Keratinocyte (primary cell): Measurements from ENCODE around the gene SYNCRIP.

Experiments
- EZH2 ChIP-seq: IDR thresholded peaks from one replicate; pipeline ENCODE4 v1.6.1; 2012; ENCODE audit warnings: inconsistent platforms, mild to moderate bottlenecking, low read length, moderate library complexity
- TF ChIP-seq, protein P1 (sequence below), 3 experiments: IDR thresholded peaks in 1 of 3; conservative IDR thresholded peaks in 1 of 3; optimal IDR thresholded peaks in 1 of 3; 2 replicates in 2 of 3; 3 replicates in 1 of 3; pipeline versions ENCODE3 to v1.5.1; 2011; ENCODE audit warnings: low read length in 3 of 3, mild to moderate bottlenecking in 3 of 3, moderate library complexity in 2 of 3, control low read depth in 1 of 3, inconsistent platforms in 1 of 3; ENCODE audit not compliant: insufficient read depth in 2 of 3; ENCODE audit errors: extremely low read depth in 1 of 3

GRCh38 chr6:85580118-85580877 is 62.4 kb downstream of the SYNCRIP start:
- TF ChIP-seq, protein P1, sequence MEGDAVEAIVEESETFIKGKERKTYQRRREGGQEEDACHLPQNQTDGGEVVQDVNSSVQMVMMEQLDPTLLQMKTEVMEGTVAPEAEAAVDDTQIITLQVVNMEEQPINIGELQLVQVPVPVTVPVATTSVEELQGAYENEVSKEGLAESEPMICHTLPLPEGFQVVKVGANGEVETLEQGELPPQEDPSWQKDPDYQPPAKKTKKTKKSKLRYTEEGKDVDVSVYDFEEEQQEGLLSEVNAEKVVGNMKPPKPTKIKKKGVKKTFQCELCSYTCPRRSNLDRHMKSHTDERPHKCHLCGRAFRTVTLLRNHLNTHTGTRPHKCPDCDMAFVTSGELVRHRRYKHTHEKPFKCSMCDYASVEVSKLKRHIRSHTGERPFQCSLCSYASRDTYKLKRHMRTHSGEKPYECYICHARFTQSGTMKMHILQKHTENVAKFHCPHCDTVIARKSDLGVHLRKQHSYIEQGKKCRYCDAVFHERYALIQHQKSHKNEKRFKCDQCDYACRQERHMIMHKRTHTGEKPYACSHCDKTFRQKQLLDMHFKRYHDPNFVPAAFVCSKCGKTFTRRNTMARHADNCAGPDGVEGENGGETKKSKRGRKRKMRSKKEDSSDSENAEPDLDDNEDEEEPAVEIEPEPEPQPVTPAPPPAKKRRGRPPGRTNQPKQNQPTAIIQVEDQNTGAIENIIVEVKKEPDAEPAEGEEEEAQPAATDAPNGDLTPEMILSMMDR (optimal IDR thresholded peaks at IDR 0.05 in 1 of 3, IDR thresholded peaks at IDR 0.05 in 1 of 3, conservative IDR thresholded peaks at IDR 0.05 in 1 of 3; ENCODE audit: extremely low read depth in 1 of 3, insufficient read depth in 2 of 3, low read length in 3 of 3), result no peak
- no peak for TF ChIP-seq EZH2
